GM23338 (cell line): ENCODE measurements around the gene OR2A12. TPM values are rescaled to one million over a fixed set of nuclear protein-coding genes. Genes with fewer than 3 reads are reported as not detected.

ENCODE experiments used
- ATAC-seq: fragments of 200-7000 bp; cut with Tn5 transposase; 3 replicates; pipeline ENCODE4 v1.9.1; 2020
- DNase-seq: peaks from one replicate; pipeline ENCODE4 v3.0.0-alpha.2; 2015; ENCODE audit warnings: low spot score
- H2AFZ ChIP-seq: fragments of 200-600 bp; sonication (generic); 2 replicates; pipeline ENCODE4 v1.8.0; 2016; ENCODE audit warnings: antibody characterized with exemption, mild to moderate bottlenecking, moderate library complexity
- H3F3A ChIP-seq: fragments of 200-600 bp; sonication (generic); replicated peaks from 2 replicates; pipeline ENCODE4 v1.8.0; 2017; ENCODE audit warnings: antibody characterized with exemption, mixed run types, low read depth
- H3K27ac ChIP-seq: fragments of 200-600 bp; sonication (generic); 2 replicates; pipeline ENCODE4 v1.6.1; 2016; ENCODE audit warnings: low read depth
- H3K27me3 ChIP-seq: fragments of 200-600 bp; sonication (generic); 2 replicates; pipeline ENCODE4 v1.8.0; 2016; ENCODE audit warnings: mild to moderate bottlenecking, mixed run types, moderate library complexity; ENCODE audit not compliant: insufficient read depth
- H3K36me3 ChIP-seq: fragments of 200-600 bp; sonication (generic); 2 replicates; pipeline ENCODE4 v1.8.0; 2016; ENCODE audit warnings: mild to moderate bottlenecking; ENCODE audit not compliant: insufficient read depth
- H3K4me1 ChIP-seq: fragments of 200-600 bp; sonication (generic); 2 replicates; pipeline ENCODE4 v1.8.0; 2016; ENCODE audit warnings: mild to moderate bottlenecking, moderate library complexity; ENCODE audit not compliant: insufficient read depth
- H3K4me2 ChIP-seq: fragments of 200-600 bp; sonication (generic); 2 replicates; pipeline ENCODE4 v1.7.1; 2017; ENCODE audit warnings: mixed run types
- H3K4me3 ChIP-seq: fragments of 200-600 bp; sonication (generic); 2 replicates; pipeline ENCODE4 v1.6.1; 2016; ENCODE audit warnings: mixed run types
- H3K79me2 ChIP-seq: fragments of 200-600 bp; sonication (generic); replicated peaks from 2 replicates; pipeline ENCODE4 v1.8.0; 2017; ENCODE audit warnings: mild to moderate bottlenecking; ENCODE audit not compliant: insufficient read depth
- H3K9me2 ChIP-seq: fragments of 200-600 bp; sonication (generic); 2 replicates; pipeline ENCODE4 v1.8.0; 2017; ENCODE audit not compliant: insufficient read depth
- H4K20me1 ChIP-seq: fragments of 200-600 bp; sonication (generic); replicated peaks from 2 replicates; pipeline ENCODE4 v1.8.0; 2017; ENCODE audit warnings: mild to moderate bottlenecking; ENCODE audit not compliant: insufficient read depth
- H3K27ac Mint-ChIP-seq: 2 replicates; pipeline ENCODE4 v1.8.0; 2020; ENCODE audit warnings: inconsistent platforms, mild to moderate bottlenecking, moderate library complexity, mixed read lengths
- H3K27me3 Mint-ChIP-seq: 3 replicates; pipeline ENCODE4 v1.8.0; 2022; ENCODE audit warnings: low read depth, mild to moderate bottlenecking, moderate library complexity, mixed read lengths, inconsistent platforms; ENCODE audit not compliant: insufficient read depth, poor library complexity
- H3K36me3 Mint-ChIP-seq: 3 replicates; pipeline ENCODE4 v1.8.0; 2021; ENCODE audit warnings: low read depth, mild to moderate bottlenecking, inconsistent platforms, moderate library complexity, mixed read lengths
- H3K4me1 Mint-ChIP-seq: 3 replicates; pipeline ENCODE4 v1.8.0; 2020; ENCODE audit warnings: mild to moderate bottlenecking, inconsistent platforms, mixed read lengths
- H3K4me3 Mint-ChIP-seq: 3 replicates; pipeline ENCODE4 v1.8.0; 2021; ENCODE audit warnings: moderate library complexity, mild to moderate bottlenecking, inconsistent platforms, mixed read lengths
- H3K9me3 Mint-ChIP-seq: 3 replicates; pipeline ENCODE4 v1.8.0; 2020; ENCODE audit warnings: moderate library complexity, mild to moderate bottlenecking, inconsistent platforms, mixed read lengths
- CREB1 ChIP-seq: fragments of 250-450 bp; sonication (Bioruptor Pico); IDR thresholded peaks from 2 replicates; pipeline ENCODE4 v1.5.0; 2020; ENCODE audit warnings: low read depth, mild to moderate bottlenecking, moderate library complexity
- ETS1 ChIP-seq: IDR thresholded peaks from 2 replicates; pipeline ENCODE4 v1.6.1; 2016; ENCODE audit warnings: antibody characterized with exemption
- EZH2 ChIP-seq: fragments of 200-600 bp; sonication (generic); IDR thresholded peaks from one replicate; pipeline ENCODE4 v1.8.0; 2017; ENCODE audit warnings: antibody characterized with exemption, mild to moderate bottlenecking, low read depth; ENCODE audit not compliant: unreplicated experiment
- EZH2phosphoT487 ChIP-seq: fragments of 200-600 bp; sonication (generic); IDR thresholded peaks from one replicate; pipeline ENCODE4 v1.8.1; 2018; ENCODE audit warnings: antibody characterized with exemption; ENCODE audit not compliant: unreplicated experiment
- JUNB ChIP-seq: IDR thresholded peaks from one replicate; pipeline ENCODE4 v1.6.1; 2016; ENCODE audit warnings: antibody characterized with exemption; ENCODE audit not compliant: unreplicated experiment
- NANOG ChIP-seq: IDR thresholded peaks from 2 replicates; pipeline ENCODE4 v1.6.1; 2016; ENCODE audit warnings: antibody characterized with exemption, borderline replicate concordance
- POLR2AphosphoS5 ChIP-seq: IDR thresholded peaks from 2 replicates; pipeline ENCODE4 v1.6.1; 2016; ENCODE audit warnings: antibody characterized with exemption, low read depth
- REST ChIP-seq: IDR thresholded peaks from one replicate; pipeline ENCODE4 v1.6.1; 2018; ENCODE audit warnings: antibody characterized with exemption; ENCODE audit not compliant: unreplicated experiment
- STAT1 ChIP-seq: IDR thresholded peaks from one replicate; pipeline ENCODE4 v1.6.1; 2016; ENCODE audit warnings: antibody characterized with exemption; ENCODE audit not compliant: unreplicated experiment
- ZNF114 ChIP-seq: fragments of 250-450 bp; sonication (Bioruptor Pico); IDR thresholded peaks from 2 replicates; pipeline ENCODE4 v1.5.0; 2020; ENCODE audit warnings: mild to moderate bottlenecking, moderate library complexity
- ZNF331 ChIP-seq: fragments of 250-450 bp; sonication (Bioruptor Pico); IDR thresholded peaks from 2 replicates; pipeline ENCODE4 v1.5.0; 2020; ENCODE audit warnings: low read depth, mild to moderate bottlenecking, moderate library complexity
- polyA plus RNA-seq: library from polyadenylated mRNA; unstranded; fragments of >200 nt; fragmentation: Nextera tagmentation; extraction: Ambion mirVana; gene quantifications from 2 replicates; pipeline ENCODE4 v1.2.1, GENCODE V29; 2016
- total RNA-seq: library from RNA; depleted of rRNA; stranded (reverse); fragments of >200 nt; shearing (Covaris generic); gene quantifications from 2 replicates; pipeline ENCODE4 v1.2.3, GENCODE V29; 2014
- TF ChIP-seq, protein P1 (sequence below), 2 experiments: fragments of 200-600 bp in 1 of 2; sonication (generic) in 1 of 2; conservative IDR thresholded peaks; 2 replicates each; pipeline versions ENCODE4 v1.5.1 to v1.6.1; 2016 to 2017; ENCODE audit warnings: antibody characterized with exemption in 2 of 2, low read depth in 2 of 2, mild to moderate bottlenecking in 2 of 2, moderate library complexity in 1 of 2
- TF ChIP-seq, protein P2 (sequence below): fragments of 250-450 bp; sonication (Bioruptor Pico); IDR thresholded peaks from 2 replicates; pipeline ENCODE4 v1.5.0; 2020; ENCODE audit warnings: mild to moderate bottlenecking, moderate library complexity

OR2A12 gene
- total and polyA plus RNA-seq, 2 experiments from 2014 or later: not detected

- Histone ChIP-seq H3F3A (no peaks in the 10 kb centered on the region), H3K27me3 (no peaks in the 10 kb centered on the region), H3K4me2 (no peak overlapping the region), H2AFZ (no peak overlapping the region), H3K4me3 (no peak overlapping the region), H3K36me3 (no peaks in the 10 kb centered on the region), H3K27ac (no peak overlapping the region), H4K20me1 (no peaks in the 10 kb centered on the region), H3K9me2 (no peaks in the 10 kb centered on the region), H3K4me1 (no peaks in the 10 kb centered on the region), H3K79me2 (no peaks in the 10 kb centered on the region)
- Mint-ChIP-seq H3K27ac (no peak overlapping the region), H3K36me3 (no peaks in the 10 kb centered on the region), H3K9me3 (no peaks in the 10 kb centered on the region; the same call in 2 of the 3 replicates), H3K27me3 (peaks cover 3% of the 10 kb centered on the region), H3K4me1 (no peaks in the 10 kb centered on the region), H3K4me3 (no peak overlapping the region)
- no peak for DNase-seq
- TF ChIP-seq, protein P1, sequence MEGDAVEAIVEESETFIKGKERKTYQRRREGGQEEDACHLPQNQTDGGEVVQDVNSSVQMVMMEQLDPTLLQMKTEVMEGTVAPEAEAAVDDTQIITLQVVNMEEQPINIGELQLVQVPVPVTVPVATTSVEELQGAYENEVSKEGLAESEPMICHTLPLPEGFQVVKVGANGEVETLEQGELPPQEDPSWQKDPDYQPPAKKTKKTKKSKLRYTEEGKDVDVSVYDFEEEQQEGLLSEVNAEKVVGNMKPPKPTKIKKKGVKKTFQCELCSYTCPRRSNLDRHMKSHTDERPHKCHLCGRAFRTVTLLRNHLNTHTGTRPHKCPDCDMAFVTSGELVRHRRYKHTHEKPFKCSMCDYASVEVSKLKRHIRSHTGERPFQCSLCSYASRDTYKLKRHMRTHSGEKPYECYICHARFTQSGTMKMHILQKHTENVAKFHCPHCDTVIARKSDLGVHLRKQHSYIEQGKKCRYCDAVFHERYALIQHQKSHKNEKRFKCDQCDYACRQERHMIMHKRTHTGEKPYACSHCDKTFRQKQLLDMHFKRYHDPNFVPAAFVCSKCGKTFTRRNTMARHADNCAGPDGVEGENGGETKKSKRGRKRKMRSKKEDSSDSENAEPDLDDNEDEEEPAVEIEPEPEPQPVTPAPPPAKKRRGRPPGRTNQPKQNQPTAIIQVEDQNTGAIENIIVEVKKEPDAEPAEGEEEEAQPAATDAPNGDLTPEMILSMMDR (conservative IDR thresholded peaks at IDR 0.05; ENCODE audit: low read depth in 2 of 2): no peak
- TF ChIP-seq ETS1 (no peak), CREB1 (no peak), JUNB (no peak), STAT1 (no peak), EZH2 (no peak), ZNF331 (no peak), REST (no peak), NANOG (no peak), ZNF114 (no peak), EZH2phosphoT487 (no peak), POLR2AphosphoS5 (no peak)
- TF ChIP-seq, protein P2, sequence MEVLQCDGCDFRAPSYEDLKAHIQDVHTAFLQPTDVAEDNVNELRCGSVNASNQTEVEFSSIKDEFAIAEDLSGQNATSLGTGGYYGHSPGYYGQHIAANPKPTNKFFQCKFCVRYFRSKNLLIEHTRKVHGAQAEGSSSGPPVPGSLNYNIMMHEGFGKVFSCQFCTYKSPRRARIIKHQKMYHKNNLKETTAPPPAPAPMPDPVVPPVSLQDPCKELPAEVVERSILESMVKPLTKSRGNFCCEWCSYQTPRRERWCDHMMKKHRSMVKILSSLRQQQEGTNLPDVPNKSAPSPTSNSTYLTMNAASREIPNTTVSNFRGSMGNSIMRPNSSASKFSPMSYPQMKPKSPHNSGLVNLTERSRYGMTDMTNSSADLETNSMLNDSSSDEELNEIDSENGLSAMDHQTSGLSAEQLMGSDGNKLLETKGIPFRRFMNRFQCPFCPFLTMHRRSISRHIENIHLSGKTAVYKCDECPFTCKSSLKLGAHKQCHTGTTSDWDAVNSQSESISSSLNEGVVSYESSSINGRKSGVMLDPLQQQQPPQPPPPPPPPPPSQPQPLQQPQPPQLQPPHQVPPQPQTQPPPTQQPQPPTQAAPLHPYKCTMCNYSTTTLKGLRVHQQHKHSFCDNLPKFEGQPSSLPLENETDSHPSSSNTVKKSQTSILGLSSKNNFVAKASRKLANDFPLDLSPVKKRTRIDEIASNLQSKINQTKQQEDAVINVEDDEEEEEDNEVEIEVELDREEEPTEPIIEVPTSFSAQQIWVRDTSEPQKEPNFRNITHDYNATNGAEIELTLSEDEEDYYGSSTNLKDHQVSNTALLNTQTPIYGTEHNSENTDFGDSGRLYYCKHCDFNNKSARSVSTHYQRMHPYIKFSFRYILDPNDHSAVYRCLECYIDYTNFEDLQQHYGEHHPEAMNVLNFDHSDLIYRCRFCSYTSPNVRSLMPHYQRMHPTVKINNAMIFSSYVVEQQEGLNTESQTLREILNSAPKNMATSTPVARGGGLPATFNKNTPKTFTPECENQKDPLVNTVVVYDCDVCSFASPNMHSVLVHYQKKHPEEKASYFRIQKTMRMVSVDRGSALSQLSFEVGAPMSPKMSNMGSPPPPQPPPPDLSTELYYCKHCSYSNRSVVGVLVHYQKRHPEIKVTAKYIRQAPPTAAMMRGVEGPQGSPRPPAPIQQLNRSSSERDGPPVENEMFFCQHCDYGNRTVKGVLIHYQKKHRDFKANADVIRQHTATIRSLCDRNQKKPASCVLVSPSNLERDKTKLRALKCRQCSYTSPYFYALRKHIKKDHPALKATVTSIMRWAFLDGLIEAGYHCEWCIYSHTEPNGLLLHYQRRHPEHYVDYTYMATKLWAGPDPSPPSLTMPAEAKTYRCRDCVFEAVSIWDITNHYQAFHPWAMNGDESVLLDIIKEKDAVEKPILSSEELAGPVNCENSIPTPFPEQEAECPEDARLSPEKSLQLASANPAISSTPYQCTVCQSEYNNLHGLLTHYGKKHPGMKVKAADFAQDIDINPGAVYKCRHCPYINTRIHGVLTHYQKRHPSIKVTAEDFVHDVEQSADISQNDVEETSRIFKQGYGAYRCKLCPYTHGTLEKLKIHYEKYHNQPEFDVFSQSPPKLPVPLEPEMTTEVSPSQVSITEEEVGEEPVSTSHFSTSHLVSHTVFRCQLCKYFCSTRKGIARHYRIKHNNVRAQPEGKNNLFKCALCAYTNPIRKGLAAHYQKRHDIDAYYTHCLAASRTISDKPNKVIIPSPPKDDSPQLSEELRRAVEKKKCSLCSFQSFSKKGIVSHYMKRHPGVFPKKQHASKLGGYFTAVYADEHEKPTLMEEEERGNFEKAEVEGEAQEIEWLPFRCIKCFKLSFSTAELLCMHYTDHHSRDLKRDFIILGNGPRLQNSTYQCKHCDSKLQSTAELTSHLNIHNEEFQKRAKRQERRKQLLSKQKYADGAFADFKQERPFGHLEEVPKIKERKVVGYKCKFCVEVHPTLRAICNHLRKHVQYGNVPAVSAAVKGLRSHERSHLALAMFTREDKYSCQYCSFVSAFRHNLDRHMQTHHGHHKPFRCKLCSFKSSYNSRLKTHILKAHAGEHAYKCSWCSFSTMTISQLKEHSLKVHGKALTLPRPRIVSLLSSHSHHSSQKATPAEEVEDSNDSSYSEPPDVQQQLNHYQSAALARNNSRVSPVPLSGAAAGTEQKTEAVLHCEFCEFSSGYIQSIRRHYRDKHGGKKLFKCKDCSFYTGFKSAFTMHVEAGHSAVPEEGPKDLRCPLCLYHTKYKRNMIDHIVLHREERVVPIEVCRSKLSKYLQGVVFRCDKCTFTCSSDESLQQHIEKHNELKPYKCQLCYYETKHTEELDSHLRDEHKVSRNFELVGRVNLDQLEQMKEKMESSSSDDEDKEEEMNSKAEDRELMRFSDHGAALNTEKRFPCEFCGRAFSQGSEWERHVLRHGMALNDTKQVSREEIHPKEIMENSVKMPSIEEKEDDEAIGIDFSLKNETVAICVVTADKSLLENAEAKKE: no peak
- ATAC-seq: no peak
Observed at GRCh38 chr7:144133307-144133706, 47.2 kb downstream of the OR2A12 start.
